ENCODE measurements around the gene PDCD2L. TPM values are rescaled to one million over a fixed set of nuclear protein-coding genes. Genes with fewer than 3 reads are reported as not detected.

The PDCD2L gene
- polyA plus RNA-seq, 1 experiment = 9.3 TPM

- Histone ChIP-seq H3K27me3 (ENCODE audit: control insufficient read depth, insufficient read depth, low read length) (no peaks in the 10 kb centered on the region), H3K4me3 (ENCODE audit: low read depth, low read length) (no peak overlapping the region), H3K36me3 (ENCODE audit: control insufficient read depth, insufficient read depth, low read length) (peaks cover 16% of the 10 kb centered on the region)
- POLR2A ChIA-PET = no interaction called here
- CTCF ChIA-PET = no interaction called here
- TF ChIP-seq CTCF (IDR thresholded peaks at IDR 0.05; ENCODE audit: insufficient read depth, low read depth, low read length) = no peak
- DNase-seq (ENCODE audit: low read depth) = no peak
These were observed 40.3 kb upstream of the PDCD2L start for GRCh38 chr19:34363930-34364329.

DNA sequence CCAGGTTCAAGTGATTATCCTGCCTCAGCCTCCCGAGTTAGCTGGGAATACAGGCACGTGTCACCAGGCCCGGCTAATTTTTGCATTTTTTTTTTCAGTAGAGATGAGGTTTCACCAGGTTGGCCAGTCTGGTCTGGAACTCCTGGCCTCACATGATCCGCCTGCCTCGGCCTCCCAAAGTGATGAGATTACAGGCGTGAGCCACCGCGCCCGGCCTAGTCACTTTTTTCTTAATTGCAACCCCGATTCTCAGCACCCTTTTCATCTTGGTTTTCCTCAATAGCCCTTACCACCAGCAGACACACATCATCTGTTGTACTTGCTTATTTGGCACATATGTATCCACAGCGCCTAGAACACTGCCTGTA lies 39.8 kb upstream of the PDCD2L start:
- H3K27me3 ChIP-seq (ENCODE audit: control insufficient read depth, insufficient read depth, low read length) = no peaks in the 10 kb centered on the region
- POLR2A ChIA-PET = no interaction called here
- DNase-seq (ENCODE audit: low read depth) = no peak
- CTCF ChIA-PET = no interaction called here
- no peak for TF ChIP-seq CTCF (IDR thresholded peaks at IDR 0.05; ENCODE audit: insufficient read depth, low read depth, low read length)
- peaks cover 18% of the 10 kb centered on the region for H3K36me3 ChIP-seq (ENCODE audit: control insufficient read depth, insufficient read depth, low read length)
- H3K4me3 ChIP-seq (ENCODE audit: low read depth, low read length) = peak overlapping the region; percentile 83

DNA sequence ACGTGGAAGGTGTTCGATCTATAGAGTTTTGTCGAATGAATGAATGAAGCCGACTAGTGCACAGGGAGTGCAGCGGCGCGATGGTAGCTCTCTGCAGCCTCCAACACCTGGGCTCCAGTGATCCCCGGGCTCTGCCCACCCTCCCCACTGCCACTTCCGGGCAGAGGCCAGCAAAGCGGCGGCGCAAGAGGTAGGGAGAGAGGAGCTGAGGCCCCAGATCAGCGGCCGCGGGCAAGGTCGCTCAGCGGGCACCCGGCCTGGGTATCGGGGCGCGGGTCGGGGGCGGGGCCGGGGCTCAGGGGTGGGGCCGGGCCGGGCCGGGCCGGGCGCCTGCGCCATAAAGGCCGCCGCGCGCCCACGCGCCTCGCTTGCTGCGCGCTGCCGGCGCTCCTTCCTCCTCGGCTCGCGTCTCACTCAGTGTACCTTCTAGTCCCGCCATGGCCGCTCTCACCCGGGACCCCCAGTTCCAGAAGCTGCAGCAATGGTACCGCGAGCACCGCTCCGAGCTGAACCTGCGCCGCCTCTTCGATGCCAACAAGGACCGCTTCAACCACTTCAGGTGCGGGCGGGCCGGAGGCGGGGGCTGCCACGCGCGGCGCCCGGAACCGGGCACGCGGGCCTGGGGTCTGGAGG lies 39.3 kb upstream of the PDCD2L start, which contains the start of gene GPI:
GPI (plus strand) TSS at position 367 of the 633 bp plus-strand sequence; CDS start at position 438, 71 bp downstream.
- Histone ChIP-seq H3K4me3 (ENCODE audit: low read depth, low read length) (peak within 1 kb of the TSS; percentile 83), H3K36me3 (ENCODE audit: control insufficient read depth, insufficient read depth, low read length) (peaks cover 21% of the 10 kb centered on the region), H3K27me3 (ENCODE audit: control insufficient read depth, insufficient read depth, low read length) (no peaks in the 10 kb centered on the region)
- POLR2A ChIA-PET = interaction anchor here (0.7 kb wide), 1 partner anchor 19 kb away, joined by 4 read pairs; no protein-coding TSS in a partner anchor
- no peak for TF ChIP-seq CTCF (IDR thresholded peaks at IDR 0.05; ENCODE audit: insufficient read depth, low read depth, low read length)
- CTCF ChIA-PET = interaction anchor here (0.6 to 1.1 kb wide), 2 partner anchors 19 to 26 kb away, joined by 3 to 5 read pairs; no protein-coding TSS in a partner anchor
- no peak for DNase-seq (ENCODE audit: low read depth)

GRCh38 chr19:34365463-34366401 lies 38.5 kb upstream of the PDCD2L start:
- POLR2A ChIA-PET = interaction anchor here (0.7 kb wide), 1 partner anchor 19 kb away, joined by 4 read pairs; no protein-coding TSS in a partner anchor
- CTCF ChIA-PET = interaction anchor here (0.6 to 1.1 kb wide), 3 partner anchors 19 to 27 kb away, joined by 3 to 5 read pairs (median 3); no protein-coding TSS in a partner anchor
- H3K36me3 ChIP-seq (ENCODE audit: control insufficient read depth, insufficient read depth, low read length) = peaks cover 26% of the 10 kb centered on the region
- TF ChIP-seq CTCF (IDR thresholded peaks at IDR 0.05; ENCODE audit: insufficient read depth, low read depth, low read length) = no peak
- no peaks in the 10 kb centered on the region for H3K27me3 ChIP-seq (ENCODE audit: control insufficient read depth, insufficient read depth, low read length)
- DNase-seq (ENCODE audit: low read depth) = no peak
- H3K4me3 ChIP-seq (ENCODE audit: low read depth, low read length) = peak overlapping the region; percentile 83
